GM06990 (cell line): ENCODE data around the gene PLA2G3.

Experiments used
- DNase-seq: peaks from one replicate; pipeline ENCODE4 v3.0.0-alpha.2; 2011; ENCODE audit not compliant: insufficient read length; ENCODE audit errors: extremely low read depth
- H3K27me3 ChIP-seq: replicated peaks from 2 replicates; pipeline ENCODE4 v1.6.0; 2011; ENCODE audit warnings: low read length; ENCODE audit not compliant: control insufficient read depth, insufficient read depth
- H3K36me3 ChIP-seq: 2 replicates; pipeline ENCODE4 v1.5.1; 2011; ENCODE audit warnings: low read length; ENCODE audit not compliant: control insufficient read depth, insufficient read depth
- H3K4me3 ChIP-seq: replicated peaks from 2 replicates; pipeline ENCODE4 v1.5.1; 2011; ENCODE audit warnings: low read depth, mild to moderate bottlenecking, control low read depth, low read length
- CTCF ChIP-seq: IDR thresholded peaks from 2 replicates; pipeline ENCODE4 v1.5.1; 2011; ENCODE audit warnings: low read length, control low read depth, mild to moderate bottlenecking, inconsistent platforms; ENCODE audit not compliant: insufficient read depth, poor library complexity, severe bottlenecking

Gene PLA2G3, protein sequence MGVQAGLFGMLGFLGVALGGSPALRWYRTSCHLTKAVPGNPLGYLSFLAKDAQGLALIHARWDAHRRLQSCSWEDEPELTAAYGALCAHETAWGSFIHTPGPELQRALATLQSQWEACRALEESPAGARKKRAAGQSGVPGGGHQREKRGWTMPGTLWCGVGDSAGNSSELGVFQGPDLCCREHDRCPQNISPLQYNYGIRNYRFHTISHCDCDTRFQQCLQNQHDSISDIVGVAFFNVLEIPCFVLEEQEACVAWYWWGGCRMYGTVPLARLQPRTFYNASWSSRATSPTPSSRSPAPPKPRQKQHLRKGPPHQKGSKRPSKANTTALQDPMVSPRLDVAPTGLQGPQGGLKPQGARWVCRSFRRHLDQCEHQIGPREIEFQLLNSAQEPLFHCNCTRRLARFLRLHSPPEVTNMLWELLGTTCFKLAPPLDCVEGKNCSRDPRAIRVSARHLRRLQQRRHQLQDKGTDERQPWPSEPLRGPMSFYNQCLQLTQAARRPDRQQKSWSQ

GRCh38 chr22:31139866-31140716, at the start of gene PLA2G3:
TSS of gene PLA2G3 (minus strand) at chr22:31140508. CDS start at chr22:31140354, 154 bp downstream.
- no peaks in the 10 kb centered on the region for H3K27me3 ChIP-seq

GRCh38 chr22:31187627-31188026, 47.3 kb upstream of the PLA2G3 start:
- no peak for DNase-seq
- Histone ChIP-seq H3K27me3 (no peaks in the 10 kb centered on the region), H3K36me3 (peaks cover 6% of the 10 kb centered on the region), H3K4me3 (no peak overlapping the region)
- TF ChIP-seq CTCF = no peak

More at GRCh38 chr22:31139866-31140716, at the start of gene PLA2G3:
- Histone ChIP-seq H3K36me3 (no peaks in the 10 kb centered on the region), H3K4me3 (no peak within 1 kb of the TSS)
- no peak for TF ChIP-seq CTCF
- no peak for DNase-seq

DNA sequence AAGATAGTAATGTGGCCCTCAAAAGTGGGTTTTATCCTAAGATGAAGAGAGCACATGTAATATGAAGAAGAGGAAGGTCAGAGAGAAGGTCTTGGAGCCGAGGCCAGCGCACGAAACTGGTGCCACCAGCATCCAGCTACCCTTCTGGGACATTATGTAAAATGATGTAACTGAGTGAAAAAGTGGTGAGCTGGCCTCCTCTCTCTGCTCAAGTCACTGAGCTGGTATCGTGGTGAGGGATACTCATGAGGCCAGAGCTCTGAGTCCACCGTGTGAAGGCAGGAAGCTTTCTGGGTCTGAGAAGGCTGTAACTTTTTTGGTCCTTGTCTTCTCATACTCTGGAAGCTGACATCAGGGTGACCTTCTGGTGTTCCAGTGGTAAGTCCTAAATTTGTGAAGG, 44.7 kb upstream of the PLA2G3 start:
- H3K36me3 ChIP-seq = peaks cover 6% of the 10 kb centered on the region
- no peak for DNase-seq
- H3K27me3 ChIP-seq = no peaks in the 10 kb centered on the region
- H3K4me3 ChIP-seq = no peak overlapping the region
- no peak for TF ChIP-seq CTCF

- H3K27me3 ChIP-seq = no peaks in the 10 kb centered on the region
- TF ChIP-seq CTCF = no peak
- H3K36me3 ChIP-seq = peaks cover 6% of the 10 kb centered on the region
- H3K4me3 ChIP-seq = no peak overlapping the region
- DNase-seq = no peak
These were observed 43.7 kb upstream of the PLA2G3 start for GRCh38 chr22:31184015-31184414.

- Histone ChIP-seq H3K36me3 (peaks cover 1% of the 10 kb centered on the region; the same call in 1 of the 2 replicates), H3K27me3 (no peaks in the 10 kb centered on the region), H3K4me3 (no peak overlapping the region)
- DNase-seq = no peak
- no peak for TF ChIP-seq CTCF
These were observed 39.0 kb upstream of the PLA2G3 start for GRCh38 chr22:31179345-31179744.
